ENCODE results near the gene MAGEA4.

MAGEA4 gene

GRCh38 chrX:151921866-151922265 lies 9.2 kb downstream of the MAGEA4 start:
- Histone ChIP-seq H3K9ac (ENCODE audit: low read length) (no peak overlapping the region), H3K36me3 (replicated peaks; ENCODE audit: low read depth, low read length) (no peaks in the 10 kb centered on the region), H3K27ac (ENCODE audit: low read length) (no peak overlapping the region), H2AFZ (ENCODE audit: low read depth, low read length) (no peak overlapping the region), H3K4me2 (ENCODE audit: low read length) (no peak overlapping the region), H4K20me1 (ENCODE audit: insufficient read depth, low read length) (no peaks in the 10 kb centered on the region), H3K9me3 (ENCODE audit: insufficient read depth, low read length) (no peaks in the 10 kb centered on the region), H3K4me1 (ENCODE audit: low read length) (no peaks in the 10 kb centered on the region), H3K79me2 (ENCODE audit: low read length) (no peaks in the 10 kb centered on the region), H3K4me3 (ENCODE audit: low read length) (no peak overlapping the region), H3K27me3 (ENCODE audit: low read depth, low read length) (no peaks in the 10 kb centered on the region)
- TF ChIP-seq EZH2phosphoT487 (IDR thresholded peaks at IDR 0.05; ENCODE audit: low read depth), result no peak
- no peak for TF ChIP-seq CTCF (IDR thresholded peaks at IDR 0.05; ENCODE audit: low read depth, low read length)

- Histone ChIP-seq H3K4me2 (ENCODE audit: low read length) (no peak overlapping the region), H3K9me3 (ENCODE audit: insufficient read depth, low read length) (no peaks in the 10 kb centered on the region), H3K4me3 (ENCODE audit: low read length) (no peak overlapping the region), H3K27ac (ENCODE audit: low read length) (no peak overlapping the region), H3K79me2 (ENCODE audit: low read length) (no peaks in the 10 kb centered on the region), H3K27me3 (ENCODE audit: low read depth, low read length) (no peaks in the 10 kb centered on the region), H2AFZ (ENCODE audit: low read depth, low read length) (no peak overlapping the region), H3K36me3 (replicated peaks; ENCODE audit: low read depth, low read length) (no peaks in the 10 kb centered on the region), H3K4me1 (ENCODE audit: low read length) (no peaks in the 10 kb centered on the region), H3K9ac (ENCODE audit: low read length) (no peak overlapping the region), H4K20me1 (ENCODE audit: insufficient read depth, low read length) (no peaks in the 10 kb centered on the region)
- TF ChIP-seq EZH2phosphoT487 (IDR thresholded peaks at IDR 0.05; ENCODE audit: low read depth) (no peak), CTCF (IDR thresholded peaks at IDR 0.05; ENCODE audit: low read depth, low read length) (no peak)
These were observed 10.0 kb downstream of the MAGEA4 start for GRCh38 chrX:151922692-151923091.

GRCh38 chrX:151923648-151924047 lies 11.0 kb downstream of the MAGEA4 start:
- H3K79me2 ChIP-seq (ENCODE audit: low read length), result no peaks in the 10 kb centered on the region

GRCh38 chrX:151929126-151929525 lies 16.4 kb downstream of the MAGEA4 start:
- Histone ChIP-seq H2AFZ (ENCODE audit: low read depth, low read length) (no peak overlapping the region), H3K36me3 (replicated peaks; ENCODE audit: low read depth, low read length) (no peaks in the 10 kb centered on the region), H3K4me2 (ENCODE audit: low read length) (no peak overlapping the region), H3K9me3 (ENCODE audit: insufficient read depth, low read length) (no peaks in the 10 kb centered on the region), H3K27ac (ENCODE audit: low read length) (no peak overlapping the region), H3K27me3 (ENCODE audit: low read depth, low read length) (no peaks in the 10 kb centered on the region), H3K79me2 (ENCODE audit: low read length) (no peaks in the 10 kb centered on the region), H3K4me1 (ENCODE audit: low read length) (no peaks in the 10 kb centered on the region), H4K20me1 (ENCODE audit: insufficient read depth, low read length) (no peaks in the 10 kb centered on the region), H3K9ac (ENCODE audit: low read length) (no peak overlapping the region), H3K4me3 (ENCODE audit: low read length) (no peak overlapping the region)
- TF ChIP-seq EZH2phosphoT487 (IDR thresholded peaks at IDR 0.05; ENCODE audit: low read depth) (no peak), CTCF (IDR thresholded peaks at IDR 0.05; ENCODE audit: low read depth, low read length) (no peak)

More at GRCh38 chrX:151923648-151924047, 11.0 kb downstream of the MAGEA4 start:
- Histone ChIP-seq H3K27me3 (ENCODE audit: low read depth, low read length) (no peaks in the 10 kb centered on the region), H4K20me1 (ENCODE audit: insufficient read depth, low read length) (no peaks in the 10 kb centered on the region), H3K4me3 (ENCODE audit: low read length) (no peak overlapping the region), H3K9ac (ENCODE audit: low read length) (no peak overlapping the region), H3K36me3 (replicated peaks; ENCODE audit: low read depth, low read length) (no peaks in the 10 kb centered on the region), H3K4me2 (ENCODE audit: low read length) (no peak overlapping the region), H3K4me1 (ENCODE audit: low read length) (no peaks in the 10 kb centered on the region), H3K27ac (ENCODE audit: low read length) (no peak overlapping the region), H3K9me3 (ENCODE audit: insufficient read depth, low read length) (no peaks in the 10 kb centered on the region), H2AFZ (ENCODE audit: low read depth, low read length) (no peak overlapping the region)
- TF ChIP-seq EZH2phosphoT487 (IDR thresholded peaks at IDR 0.05; ENCODE audit: low read depth) (no peak), CTCF (IDR thresholded peaks at IDR 0.05; ENCODE audit: low read depth, low read length) (no peak)
